Bronchial epithelial cell (primary cell): ENCODE data around the gene OR56B4. TPM values are rescaled to one million over a fixed set of nuclear protein-coding genes. Genes with fewer than 3 reads are reported as not detected.
"Not testable (repeated sequence)": the region's sequence is repeated elsewhere in the genome, so short reads cannot be mapped to it uniquely, and the experiment has no call there.

ENCODE experiments used
- DNase-seq: peaks from one replicate; pipeline ENCODE4 v3.0.0-alpha.2; 2010; ENCODE audit warnings: low read depth
- FAIRE-seq: peaks from 2 replicates; lab custom pipeline; 2011; peaks lifted over from hg19 to GRCh38; lab: Jason Lieb, UNC
- H3K27me3 ChIP-seq: 2 replicates; pipeline ENCODE4 v1.5.1; 2011; ENCODE audit warnings: low read length; ENCODE audit not compliant: control insufficient read depth, insufficient read depth
- H3K36me3 ChIP-seq: 2 replicates; pipeline ENCODE4 v1.5.1; 2011; ENCODE audit warnings: low read length; ENCODE audit not compliant: control insufficient read depth, insufficient read depth
- H3K4me3 ChIP-seq: 2 replicates; pipeline ENCODE4 v1.5.1; 2011; ENCODE audit warnings: mild to moderate bottlenecking, low read depth, low read length, control low read depth
- total RNA-seq: library from RNA; depleted of rRNA; stranded (reverse); fragments of >200 nt; gene quantifications from 2 replicates; pipeline ENCODE4 v1.2.1, GENCODE V29; 2014
- TF ChIP-seq, protein P1 (sequence below): IDR thresholded peaks from 2 replicates; pipeline ENCODE4 v1.5.1; 2011; ENCODE audit warnings: mild to moderate bottlenecking, moderate library complexity, low read length, control low read depth, inconsistent platforms; ENCODE audit not compliant: insufficient read depth, severe bottlenecking

Gene OR56B4
- total RNA-seq, 1 donor from 2014 or later = not detected

DNA sequence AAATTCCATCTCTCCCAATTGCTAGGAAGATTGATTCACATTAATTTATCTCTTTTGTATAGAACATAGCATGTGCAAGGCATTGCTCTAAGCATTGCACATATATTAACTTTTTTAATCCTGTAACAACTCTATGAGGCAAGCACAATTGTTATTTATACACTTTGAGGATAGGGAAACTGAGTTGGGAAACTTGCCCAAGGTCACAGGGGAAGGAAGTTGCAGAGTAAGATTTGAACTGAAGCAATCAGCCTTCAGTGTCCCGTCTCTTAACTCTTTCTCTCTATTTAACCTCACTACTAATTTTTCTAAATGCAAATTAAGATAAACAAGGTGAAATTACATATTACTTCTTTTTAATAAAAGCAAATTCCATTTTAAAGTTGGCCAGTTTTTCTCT lies 22.2 kb downstream of the OR56B4 start:
- Histone ChIP-seq H3K27me3 (no peaks in the 10 kb centered on the region), H3K4me3 (no peak overlapping the region), H3K36me3 (no peaks in the 10 kb centered on the region)
- DNase-seq (no peak), FAIRE-seq (no peak)
- TF ChIP-seq, protein P1, sequence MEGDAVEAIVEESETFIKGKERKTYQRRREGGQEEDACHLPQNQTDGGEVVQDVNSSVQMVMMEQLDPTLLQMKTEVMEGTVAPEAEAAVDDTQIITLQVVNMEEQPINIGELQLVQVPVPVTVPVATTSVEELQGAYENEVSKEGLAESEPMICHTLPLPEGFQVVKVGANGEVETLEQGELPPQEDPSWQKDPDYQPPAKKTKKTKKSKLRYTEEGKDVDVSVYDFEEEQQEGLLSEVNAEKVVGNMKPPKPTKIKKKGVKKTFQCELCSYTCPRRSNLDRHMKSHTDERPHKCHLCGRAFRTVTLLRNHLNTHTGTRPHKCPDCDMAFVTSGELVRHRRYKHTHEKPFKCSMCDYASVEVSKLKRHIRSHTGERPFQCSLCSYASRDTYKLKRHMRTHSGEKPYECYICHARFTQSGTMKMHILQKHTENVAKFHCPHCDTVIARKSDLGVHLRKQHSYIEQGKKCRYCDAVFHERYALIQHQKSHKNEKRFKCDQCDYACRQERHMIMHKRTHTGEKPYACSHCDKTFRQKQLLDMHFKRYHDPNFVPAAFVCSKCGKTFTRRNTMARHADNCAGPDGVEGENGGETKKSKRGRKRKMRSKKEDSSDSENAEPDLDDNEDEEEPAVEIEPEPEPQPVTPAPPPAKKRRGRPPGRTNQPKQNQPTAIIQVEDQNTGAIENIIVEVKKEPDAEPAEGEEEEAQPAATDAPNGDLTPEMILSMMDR = no peak

DNA sequence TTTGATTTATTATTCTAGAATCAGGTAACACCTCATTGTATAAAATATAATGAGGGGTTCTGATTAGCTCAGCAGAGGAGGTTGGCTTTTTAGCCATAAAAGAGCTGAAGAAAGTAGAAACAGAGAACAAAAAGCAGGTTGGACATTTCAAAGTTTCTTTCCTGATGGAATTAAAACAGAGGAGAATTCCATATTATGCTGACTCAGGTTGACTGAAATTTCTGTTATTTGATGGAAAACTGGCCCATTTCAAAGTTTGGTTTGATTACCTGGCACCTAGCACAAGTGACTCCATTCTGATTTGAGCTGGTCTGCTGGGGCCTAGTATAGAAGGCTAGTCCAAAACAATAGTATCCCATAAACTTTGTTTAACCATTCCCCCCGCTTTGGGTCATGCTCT lies 24.9 kb downstream of the OR56B4 start:
- no peak for FAIRE-seq
- no peaks in the 10 kb centered on the region for H3K36me3 ChIP-seq
- TF ChIP-seq, protein P1 = no peak

DNA sequence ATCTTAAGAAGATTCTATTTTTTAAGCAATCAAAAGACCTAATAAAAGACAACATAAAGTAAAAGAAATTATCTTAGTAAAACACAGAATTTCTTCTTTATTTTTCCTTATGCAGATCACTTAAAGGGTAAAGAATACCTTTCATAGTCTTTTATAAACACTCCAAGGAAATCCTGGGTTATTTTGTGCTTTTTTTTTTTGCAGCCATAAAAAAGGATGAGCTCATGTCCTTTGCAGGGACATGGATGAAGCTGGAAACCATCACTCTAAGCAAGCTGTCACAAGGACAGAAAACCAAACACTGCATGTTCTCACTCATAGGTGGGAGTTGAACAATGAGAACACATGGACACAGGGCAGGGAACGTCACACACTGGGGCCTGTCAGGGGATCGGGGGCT lies 28.5 kb downstream of the OR56B4 start:
- H3K4me3 ChIP-seq, FAIRE-seq, H3K36me3 ChIP-seq, DNase-seq, H3K27me3 ChIP-seq: not testable (repeated sequence)

More for the DNA sequence above, 24.9 kb downstream of the OR56B4 start:
- DNase-seq = no peak
- H3K27me3 ChIP-seq = no peaks in the 10 kb centered on the region
- no peak overlapping the region for H3K4me3 ChIP-seq

DNA sequence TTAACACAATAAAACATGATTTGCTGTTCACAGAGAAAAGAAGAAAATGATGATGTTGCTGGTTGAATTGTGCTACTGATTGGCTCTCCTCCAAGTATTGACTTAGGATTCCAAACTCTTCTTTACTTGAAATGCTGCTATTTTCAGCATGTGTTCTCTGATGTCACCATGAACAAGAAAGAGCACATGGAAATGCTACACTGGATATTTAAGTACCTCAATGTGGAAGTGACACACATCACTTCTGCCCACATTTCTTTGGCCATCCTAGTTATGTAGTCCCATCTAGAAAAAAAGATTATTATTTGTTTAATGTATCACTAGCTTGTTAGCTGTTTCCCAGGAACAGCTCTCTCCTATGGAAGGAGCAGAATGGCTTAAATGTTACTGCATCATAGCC lies 35.5 kb downstream of the OR56B4 start:
- no peak for DNase-seq
- Histone ChIP-seq H3K4me3 (no peak overlapping the region), H3K27me3 (no peaks in the 10 kb centered on the region), H3K36me3 (no peaks in the 10 kb centered on the region)
- TF ChIP-seq, protein P1 = no peak
- FAIRE-seq = no peak

DNA sequence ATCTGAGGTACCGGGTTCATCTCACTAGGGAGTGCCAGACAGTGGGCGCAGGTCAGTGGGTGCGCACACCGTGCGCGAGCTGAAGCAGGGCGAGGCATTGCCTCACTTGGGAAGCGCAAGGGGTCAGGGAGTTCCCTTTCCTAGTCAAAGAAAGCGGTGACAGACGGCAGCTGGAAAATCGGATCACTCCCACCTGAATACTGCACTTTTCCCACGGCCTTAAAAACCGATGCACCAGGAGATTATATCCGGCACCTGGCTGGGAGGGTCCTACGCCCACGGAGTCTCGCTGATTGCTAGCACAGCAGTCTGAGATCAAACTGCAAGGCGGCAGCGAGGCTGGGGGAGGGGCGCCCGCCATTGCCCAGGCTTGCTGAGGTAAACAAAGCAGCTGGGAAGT lies 36.3 kb downstream of the OR56B4 start:
- H3K27me3 ChIP-seq, DNase-seq, H3K4me3 ChIP-seq, H3K36me3 ChIP-seq, FAIRE-seq: not testable (repeated sequence)

DNA sequence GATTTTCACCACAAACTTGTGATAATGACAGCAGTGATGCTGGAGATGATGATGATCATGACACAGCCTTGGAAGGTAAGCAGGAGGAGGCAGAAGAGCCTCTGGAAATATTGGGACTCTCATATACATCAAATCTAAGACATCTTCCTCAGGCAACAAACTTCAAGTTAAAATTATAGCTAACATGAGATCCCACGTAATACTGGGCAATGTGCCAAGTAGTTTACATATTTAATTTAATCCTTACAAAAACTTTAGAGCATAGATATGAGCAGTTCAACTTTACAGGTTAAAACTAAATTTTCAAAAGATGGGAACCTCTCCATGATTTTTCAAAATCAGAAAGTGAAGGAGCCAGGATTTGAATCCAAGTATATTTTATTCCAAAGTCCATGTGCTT lies 43.6 kb downstream of the OR56B4 start:
- no peaks in the 10 kb centered on the region for H3K27me3 ChIP-seq
- FAIRE-seq (no peak), DNase-seq (no peak)
- no peaks in the 10 kb centered on the region for H3K36me3 ChIP-seq
- TF ChIP-seq, protein P1 = no peak
- H3K4me3 ChIP-seq = no peak overlapping the region

DNA sequence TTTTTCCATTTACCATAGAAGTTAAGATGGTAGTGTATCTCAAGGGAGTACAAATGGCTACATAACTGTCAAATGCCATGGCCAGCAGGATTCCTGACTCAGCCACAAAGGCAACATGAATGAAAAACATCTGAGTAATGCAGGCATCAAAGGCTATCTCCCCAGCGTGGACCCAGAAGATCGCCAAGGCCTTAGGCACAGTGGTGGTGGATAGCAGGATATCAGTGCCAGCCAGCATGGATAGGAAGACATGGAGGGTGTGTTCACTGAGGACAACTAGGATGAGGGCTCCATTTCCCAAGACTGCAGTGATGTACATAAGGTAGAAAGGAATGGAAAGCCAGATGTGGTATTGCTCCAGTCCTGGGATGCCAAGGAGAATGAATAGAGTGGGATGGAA lies 44.6 kb downstream of the OR56B4 start:
- TF ChIP-seq, protein P1 = no peak
- DNase-seq (no peak), FAIRE-seq (no peak)
- H3K36me3 ChIP-seq = no peaks in the 10 kb centered on the region
- H3K27me3 ChIP-seq = no peaks in the 10 kb centered on the region
- H3K4me3 ChIP-seq = no peak overlapping the region
